ENCODE results near the gene DIABLO.
A peak's percentile ranks its signal among the peaks of the same experiment; 100 is the strongest.
"Not testable (repeated sequence)": the region's sequence is repeated elsewhere in the genome, so short reads cannot be mapped to it uniquely, and the experiment has no call there.

Gene DIABLO

DNA sequence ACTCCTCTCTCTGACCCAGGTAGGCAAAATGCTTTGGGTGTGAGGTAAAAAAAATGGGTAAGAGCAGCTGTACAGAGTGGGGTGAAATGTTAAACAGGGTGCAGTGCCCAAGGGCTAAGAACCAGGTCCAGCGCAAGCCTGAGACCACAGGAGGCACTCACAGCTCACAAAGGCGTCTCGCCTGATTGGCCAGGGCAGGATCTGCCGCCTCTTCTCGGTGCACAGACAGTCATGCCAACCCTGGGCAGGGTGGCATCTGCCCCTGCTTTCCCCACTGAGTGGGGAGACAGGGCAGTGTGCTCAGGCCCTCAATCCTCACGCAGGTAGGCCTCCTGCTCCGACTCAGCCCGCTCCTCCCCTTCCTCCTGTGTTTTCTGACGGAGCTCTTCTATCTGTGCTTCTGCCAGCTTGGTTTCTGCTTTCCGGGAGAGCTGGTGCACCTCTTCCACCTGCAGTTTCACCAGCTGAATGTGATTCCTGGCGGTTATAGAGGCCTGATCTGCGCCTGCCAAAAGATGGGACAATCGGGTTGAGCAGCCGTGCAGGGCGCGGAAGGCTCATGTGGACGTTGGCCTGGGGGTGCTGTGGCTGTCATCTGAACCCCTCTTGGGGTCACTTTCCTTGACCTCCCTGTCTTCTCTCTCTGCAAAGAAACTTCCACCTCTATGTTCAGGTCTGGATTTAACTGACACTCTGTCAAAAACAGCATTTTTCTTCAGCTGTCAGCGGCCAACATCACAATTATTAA lies 17.6 kb downstream of the DIABLO start:
- DNase-seq = no peak

DNA sequence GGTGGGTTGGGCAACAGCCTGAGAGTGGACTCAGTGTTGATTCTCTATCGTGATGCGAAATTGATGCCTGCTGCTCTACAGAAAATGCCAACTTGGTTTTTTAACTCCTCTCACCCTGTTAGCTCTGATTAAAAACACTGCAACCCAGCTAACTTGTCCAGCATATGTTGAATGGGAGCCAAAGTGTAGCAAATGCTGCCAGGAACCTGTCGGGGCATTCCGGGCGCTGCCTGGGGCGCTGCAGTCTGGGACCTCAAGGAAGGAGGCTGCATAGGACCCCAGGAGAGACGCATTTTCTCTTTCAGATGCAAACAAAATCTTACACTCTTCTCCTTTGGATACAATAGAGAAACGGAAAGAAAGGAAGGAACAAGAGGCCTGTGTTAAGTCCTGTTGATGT lies 18.5 kb downstream of the DIABLO start:
- DNase-seq = no peak

DNA sequence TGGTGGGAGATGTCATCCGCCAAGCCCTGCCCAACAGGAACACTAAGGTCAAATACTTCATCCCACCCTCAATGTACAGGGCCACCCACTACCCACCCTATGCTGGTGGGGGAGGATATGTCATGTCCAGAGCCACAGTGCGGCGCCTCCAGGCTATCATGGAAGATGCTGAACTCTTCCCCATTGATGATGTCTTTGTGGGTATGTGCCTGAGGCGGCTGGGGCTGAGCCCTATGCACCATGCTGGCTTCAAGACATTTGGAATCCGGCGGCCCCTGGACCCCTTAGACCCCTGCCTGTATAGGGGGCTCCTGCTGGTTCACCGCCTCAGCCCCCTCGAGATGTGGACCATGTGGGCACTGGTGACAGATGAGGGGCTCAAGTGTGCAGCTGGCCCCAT lies 18.9 kb downstream of the DIABLO start:
- no peak for DNase-seq

DNA sequence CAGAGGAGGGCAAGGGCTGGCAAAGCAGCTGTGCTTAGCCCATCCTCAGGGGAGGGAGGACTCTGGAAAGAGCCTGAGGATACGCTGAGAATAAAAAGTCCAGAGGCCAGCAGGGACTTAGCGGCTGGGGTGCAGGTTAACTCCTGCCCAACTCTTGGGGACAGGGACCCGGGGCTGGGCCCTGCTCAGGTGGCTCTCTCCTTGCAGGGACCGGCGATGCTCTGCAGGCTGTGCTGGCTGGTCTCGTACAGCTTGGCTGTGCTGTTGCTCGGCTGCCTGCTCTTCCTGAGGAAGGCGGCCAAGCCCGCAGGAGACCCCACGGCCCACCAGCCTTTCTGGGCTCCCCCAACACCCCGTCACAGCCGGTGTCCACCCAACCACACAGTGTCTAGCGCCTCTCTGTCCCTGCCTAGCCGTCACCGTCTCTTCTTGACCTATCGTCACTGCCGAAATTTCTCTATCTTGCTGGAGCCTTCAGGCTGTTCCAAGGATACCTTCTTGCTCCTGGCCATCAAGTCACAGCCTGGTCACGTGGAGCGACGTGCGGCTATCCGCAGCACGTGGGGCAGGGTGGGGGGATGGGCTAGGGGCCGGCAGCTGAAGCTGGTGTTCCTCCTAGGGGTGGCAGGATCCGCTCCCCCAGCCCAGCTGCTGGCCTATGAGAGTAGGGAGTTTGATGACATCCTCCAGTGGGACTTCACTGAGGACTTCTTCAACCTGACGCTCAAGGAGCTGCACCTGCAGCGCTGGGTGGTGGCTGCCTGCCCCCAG lies 19.6 kb downstream of the DIABLO start:
- DNase-seq = no peak

DNA sequence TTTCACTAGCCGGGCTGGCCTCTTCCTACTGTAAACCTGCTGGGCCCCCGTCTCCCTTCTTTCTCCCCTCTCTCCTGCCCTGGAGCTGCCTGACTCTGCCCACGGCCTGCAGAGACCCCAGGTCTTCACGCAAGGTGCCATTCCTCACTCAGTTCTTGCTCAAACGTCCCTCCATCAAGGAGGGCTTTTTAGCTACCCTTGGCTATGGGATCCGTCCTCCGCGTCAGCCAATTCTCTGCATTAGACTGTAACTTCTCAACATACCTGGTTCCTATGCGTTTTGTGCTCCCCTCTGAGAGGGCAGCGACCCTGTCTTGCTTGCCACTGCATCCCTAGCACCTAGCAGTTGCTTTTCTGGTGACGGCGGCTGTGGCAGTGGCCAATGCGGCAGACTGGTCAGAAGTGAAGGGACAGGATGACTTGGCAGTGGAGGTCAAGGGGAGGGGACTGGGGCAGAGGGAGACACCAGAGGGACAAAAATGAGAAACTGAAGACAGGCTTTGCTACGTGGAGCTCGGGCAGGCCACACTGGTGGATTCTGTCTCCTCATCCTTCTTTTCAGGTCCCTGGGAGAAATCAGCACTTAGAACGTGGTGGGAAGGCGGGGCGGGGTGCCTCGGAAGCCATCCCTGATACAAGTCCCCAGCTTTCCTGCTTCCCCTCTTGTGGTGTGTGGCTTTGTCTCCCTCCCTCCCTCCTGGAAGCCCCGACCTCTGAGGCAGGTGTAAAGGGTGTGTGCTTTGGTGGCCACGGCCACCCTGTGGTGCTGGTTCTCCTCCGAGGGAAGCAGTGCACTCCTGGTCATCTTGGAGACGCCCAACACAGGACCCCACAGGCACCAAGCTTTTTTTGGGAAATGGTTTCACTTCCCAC lies 20.6 kb downstream of the DIABLO start:
- DNase-seq = no peak

DNA sequence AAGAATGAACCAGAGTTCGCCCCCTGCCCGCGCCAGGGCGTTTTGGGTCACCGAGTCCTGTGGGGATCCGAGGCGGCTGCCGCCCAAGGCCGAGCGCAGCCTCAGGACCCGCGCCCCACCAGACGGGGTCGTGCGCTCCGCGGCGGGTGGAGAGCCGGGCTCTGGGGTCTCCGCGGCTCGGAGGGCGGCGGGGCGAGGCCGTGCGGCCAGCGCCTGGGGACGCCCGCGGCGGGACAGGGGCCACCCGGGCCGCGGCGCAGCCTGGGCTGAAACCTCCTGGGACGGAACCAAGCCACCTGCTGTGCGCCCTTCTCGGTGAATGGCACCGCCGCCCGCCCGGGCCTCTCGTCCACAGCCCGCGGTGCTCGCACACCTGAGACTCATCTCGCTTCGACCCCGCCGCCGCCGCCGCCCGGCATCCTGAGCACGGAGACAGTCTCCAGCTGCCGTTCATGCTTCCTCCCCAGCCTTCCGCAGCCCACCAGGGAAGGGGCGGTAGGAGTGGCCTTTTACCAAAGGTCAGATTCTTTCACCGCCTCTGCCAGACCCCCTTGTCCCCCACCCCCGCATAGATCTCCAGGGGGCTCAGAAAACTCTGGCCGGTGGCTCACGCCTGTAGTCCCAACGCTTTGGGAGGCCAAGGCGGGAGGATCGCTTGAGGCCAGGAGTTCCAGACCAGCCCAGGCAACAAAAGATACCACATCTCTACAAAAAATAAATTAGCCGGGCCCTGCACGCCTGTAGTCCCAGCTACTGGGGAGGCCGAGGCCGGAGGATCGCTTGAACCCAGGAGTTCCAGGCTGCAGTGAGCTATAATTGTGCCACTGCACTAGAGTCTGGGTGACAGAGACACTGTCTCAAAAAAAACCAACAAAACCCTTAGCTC lies 21.4 kb downstream of the DIABLO start:
- DNase-seq = no peak

DNA sequence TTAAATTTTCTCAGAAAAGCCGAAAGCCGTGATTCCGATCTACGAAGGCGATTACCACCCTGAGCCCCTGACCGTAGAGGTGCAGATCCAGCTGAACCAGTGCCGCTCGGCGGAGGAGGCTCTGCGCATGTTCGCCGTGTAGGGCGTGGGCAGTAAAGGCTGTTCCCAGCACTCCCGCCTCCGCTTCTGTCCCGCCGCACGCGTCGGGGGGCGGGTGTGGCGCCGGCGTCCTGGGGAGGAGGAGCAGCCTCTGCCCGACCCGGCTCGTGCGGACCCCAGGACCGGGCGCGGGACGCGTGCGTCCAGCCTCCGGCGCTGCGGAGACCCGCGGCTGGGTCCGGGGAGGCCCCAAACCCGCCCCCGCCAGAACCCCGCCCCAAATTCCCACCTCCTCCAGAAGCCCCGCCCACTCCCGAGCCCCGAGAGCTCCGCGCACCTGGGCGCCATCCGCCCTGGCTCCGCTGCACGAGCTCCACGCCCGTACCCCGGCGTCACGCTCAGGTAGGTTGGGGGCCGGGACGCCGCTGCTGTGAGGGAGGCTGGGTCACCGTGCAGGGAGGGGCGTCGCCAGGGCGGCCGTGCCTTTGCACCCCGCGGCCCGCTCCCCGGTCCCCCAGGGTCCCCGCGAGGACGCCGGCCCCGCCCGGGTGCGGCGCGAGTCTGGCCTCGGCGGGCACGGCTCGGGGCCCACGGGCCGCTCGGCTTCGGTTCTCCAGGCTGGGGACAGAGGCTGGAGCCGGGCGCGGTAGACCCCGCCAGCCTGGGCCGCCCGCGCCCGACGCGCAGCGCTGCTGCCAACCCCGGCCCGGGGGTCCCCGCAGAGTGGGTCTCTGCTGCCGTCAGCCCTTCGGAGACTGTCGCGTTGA lies 22.3 kb downstream of the DIABLO start, which contains the start of gene B3GNT4:
TSS of gene B3GNT4 (plus strand) at position 409 of the 866 bp plus-strand sequence. CDS start 910 bp downstream, outside the sequence.
- DNase-seq = peak; percentile 40

DNA sequence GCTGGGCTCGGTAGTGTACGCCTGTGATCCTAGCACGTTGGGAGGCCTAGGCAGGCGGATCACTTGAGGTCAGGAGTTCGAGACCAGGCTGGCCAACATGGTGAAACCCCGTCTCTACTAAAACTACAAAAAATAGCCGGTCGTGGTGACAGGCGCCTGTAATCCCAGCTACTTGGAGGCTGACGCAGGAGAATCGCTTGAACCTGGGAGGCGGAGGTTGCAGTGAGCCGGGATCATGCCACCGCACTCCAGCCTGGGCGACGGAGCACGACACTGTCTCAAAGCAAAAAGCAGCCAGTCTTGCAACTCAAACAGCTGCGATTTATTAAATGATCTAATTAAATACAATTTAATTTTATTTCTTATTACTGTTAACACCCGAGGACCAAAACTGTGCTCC lies 23.0 kb downstream of the DIABLO start:
- DNase-seq = not testable (repeated sequence)

DNA sequence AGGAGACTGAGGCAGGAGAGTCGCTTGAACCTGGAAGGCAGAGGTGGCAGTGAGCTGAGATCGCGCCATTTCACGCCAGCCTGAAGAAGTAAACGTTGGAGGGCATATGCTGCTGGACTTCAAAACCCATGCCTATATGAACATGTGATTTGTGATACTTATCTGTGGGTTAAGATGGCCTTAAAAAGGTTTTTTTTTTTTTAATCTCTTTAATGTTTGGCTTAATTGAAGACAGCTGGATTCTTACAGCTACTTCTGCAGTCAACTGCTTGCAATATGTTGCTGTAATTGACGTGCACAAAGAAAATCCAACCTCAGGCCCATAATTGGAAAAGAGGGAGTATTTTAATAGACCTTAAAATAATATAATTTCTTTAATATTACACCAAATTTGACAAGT lies 23.8 kb downstream of the DIABLO start:
- DNase-seq = peak; percentile 34

DNA sequence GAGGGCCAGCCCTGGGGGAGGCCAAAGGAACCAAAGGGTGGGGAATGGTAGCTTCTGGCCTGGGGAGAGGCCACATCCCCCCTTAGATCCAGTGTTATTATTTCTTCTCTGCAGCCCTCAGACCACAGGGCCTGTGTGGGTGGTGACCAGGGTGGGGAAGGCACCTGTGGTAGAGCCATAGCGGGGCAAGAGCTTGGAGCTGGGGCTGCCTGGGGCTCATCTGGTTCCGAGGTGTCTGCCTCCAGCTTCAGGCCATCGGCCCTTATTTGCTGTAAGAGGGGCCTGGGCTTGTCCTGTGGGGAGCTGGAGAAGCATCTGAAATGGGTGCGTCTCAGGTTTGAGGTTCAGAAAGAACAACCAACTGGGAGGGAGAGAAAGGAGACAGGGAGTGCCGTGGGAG lies 24.5 kb downstream of the DIABLO start:
- no peak for DNase-seq

DNA sequence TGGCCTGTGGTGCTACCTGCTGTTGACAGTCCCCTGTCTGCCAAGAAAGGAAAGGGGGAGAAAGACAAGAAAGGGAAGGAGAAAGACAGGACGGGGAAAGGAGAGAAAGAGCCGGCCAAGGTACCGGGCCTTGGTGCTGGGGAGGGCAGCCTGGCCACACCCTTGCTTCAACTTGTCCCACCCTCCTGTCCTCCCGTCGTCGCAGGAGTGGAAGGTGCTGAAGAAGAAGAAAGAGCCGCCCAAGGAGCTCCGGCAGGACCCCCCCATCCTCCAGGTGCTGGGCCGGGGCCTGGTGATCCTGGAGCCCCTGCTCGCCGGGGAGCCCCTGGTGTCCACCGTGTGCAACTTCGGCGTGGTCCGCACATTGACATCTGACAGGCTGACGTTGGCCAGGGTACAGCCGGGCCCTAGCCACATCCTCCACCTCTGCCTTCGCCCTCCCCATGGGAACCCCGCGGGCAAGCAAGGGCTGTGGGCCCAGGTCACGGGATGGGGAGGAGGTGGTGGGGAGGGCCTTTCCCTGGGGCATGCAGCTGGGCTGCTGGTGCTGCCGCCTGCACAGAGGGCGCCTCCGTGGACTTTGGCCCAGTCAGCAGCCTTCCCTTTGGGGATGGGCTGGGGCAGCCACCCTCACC lies 25.2 kb downstream of the DIABLO start:
- no peak for DNase-seq

DNA sequence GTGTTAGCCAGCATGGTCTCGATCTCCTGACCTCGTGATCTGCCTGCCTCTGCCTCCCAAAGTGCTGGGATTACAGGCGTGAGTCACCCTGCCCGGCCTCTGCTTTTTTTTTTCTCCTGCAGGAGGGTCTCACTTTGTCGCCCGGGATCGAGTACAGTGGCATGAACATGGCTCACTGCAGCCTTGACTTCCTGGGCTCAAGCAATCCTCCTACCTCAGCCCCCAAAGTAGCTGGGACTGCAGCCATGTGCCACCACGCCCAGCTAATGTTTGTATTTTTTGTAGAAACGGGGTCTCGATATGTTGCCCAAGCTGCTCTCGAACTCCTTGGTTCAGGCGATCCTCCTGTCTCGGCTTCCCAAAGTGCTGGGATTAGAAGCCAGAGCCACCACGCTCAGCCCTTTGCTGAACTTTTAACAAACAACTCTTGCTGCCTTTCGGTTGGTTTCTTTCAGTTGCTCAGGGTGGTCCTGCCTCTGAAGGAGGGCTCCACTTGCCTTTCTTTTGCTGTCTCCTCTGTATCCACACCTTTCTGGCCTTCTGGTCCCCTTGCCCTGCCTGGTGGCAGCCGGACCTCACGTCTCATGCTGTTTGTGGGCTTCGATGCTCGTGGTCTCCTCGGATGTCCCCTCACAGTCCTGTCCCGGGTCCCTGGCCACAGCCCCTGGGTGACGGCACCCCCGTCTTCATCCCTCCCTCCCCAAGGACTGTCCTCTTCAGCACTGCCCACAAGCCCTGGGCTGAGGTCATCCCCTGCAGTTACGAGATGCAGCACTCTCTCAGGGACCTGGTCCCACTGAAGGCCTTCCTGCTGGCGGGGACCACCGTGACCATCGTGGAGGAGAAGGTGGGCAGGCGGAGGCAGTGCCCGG lies 26.1 kb downstream of the DIABLO start:
- DNase-seq = no peak

DNA sequence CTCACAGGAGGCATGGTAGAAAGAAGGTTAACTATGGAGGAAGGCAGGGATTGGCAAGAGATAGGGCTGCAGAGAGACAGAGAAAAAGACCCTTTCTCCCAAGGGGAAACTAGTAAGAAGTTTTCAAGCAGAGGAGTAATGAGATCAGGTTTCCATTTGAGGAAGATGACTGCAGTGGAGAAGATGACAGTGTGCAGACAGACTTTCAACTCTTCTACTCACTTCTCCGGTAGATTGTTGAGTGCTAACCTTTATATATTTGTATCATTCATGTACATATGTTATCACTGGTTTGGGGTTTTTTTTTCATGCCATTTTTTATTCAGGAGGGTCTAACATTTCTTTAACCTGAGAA lies 28.3 kb downstream of the DIABLO start:
- DNase-seq = no peak

DNA sequence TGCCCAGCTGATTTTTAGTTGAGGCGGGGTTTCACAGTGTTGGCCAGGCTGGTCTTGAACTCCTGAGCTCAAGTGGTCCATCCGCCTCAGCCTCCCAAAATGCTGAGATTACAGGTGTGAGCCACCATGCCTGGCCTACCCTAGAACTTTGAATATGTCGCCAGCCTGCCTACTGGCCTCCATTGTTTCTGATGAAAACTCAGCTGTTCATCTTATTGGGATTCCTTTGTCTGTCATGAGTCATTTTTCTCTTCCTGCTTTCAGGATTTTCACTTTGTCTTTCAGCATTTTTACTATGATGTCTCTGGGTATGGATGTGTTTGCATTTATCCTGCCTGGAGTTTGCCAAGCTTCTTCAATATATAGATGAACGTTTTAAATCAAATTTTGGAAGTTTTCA lies 30.4 kb downstream of the DIABLO start:
- no peak for DNase-seq

DNA sequence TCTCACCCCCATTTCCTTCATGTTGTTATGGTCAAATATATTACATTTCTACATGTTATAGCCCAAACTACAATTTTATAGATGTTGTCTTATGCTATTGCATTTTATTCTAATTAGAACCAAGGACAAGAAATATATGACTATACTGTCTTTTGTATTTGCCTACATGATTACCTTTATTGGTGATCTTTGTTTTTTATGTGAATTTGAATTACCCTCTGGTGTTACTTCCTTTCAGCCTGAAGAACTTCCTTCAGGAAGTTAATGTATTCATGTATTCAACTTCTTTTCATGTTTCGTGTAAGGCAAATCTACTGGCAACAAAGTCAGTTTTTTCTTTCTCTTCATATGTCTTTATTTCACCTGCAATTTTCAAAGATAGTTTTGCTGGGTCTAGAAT lies 31.0 kb downstream of the DIABLO start:
- no peak for DNase-seq

DNA sequence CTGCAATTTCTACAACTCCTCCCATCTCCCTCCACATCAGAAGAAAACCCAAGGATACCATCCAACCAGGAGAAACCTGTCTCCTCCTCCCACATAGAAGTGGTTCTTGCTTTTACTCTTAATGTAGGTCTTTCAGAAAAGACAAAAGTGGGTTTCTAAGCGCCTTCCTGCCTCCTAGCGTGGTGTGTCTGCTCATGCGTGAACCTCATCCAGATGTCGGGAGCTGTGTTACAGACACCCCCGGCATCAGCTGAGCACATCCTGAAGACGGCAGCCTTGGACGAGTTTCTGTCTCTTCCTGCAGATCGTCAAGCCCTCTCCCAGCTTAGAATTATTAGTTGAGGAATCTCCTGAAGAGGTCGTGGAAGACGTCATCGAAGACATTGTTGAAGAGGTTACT lies 33.4 kb downstream of the DIABLO start:
- no peak for DNase-seq

DNA sequence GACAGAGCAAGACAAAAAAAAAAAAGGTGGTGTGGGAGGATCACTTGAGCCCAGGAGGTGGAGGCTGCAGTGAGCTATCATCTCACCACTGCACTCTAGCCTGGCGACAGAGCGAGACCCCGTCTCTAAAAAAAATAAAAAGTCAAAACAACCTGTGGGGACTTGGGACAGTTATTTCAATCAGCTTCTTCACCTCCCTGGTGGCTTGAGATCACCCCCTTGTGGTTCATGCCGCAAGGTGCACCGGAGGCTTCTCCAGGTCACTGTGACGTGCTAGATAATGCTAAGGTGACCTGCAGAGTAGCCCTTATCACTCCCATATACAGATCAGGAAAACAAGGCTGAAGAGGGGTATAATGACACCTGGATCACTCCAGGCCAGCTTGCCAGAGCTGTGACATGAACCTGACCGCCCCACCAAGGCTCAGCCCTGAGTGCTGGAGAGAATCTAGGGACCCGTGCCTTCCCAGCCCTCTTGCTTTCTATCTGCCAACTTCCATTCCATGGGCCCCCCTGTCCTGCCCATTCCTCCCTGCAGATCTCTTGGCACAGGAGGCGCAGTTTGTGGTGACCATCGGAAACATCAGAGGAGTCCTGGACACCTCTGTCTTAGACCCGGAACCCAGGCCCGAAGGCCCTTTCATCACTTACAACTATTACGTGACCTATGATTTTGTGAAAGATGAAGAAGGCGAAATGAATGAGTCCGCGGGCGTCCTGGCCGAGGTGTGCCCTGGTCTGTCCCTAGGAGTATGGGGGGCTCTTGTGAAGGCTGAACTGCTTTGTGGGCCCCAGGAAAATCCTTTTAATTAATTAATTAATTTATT lies 34.8 kb downstream of the DIABLO start:
- DNase-seq = peak; percentile 26

DNA sequence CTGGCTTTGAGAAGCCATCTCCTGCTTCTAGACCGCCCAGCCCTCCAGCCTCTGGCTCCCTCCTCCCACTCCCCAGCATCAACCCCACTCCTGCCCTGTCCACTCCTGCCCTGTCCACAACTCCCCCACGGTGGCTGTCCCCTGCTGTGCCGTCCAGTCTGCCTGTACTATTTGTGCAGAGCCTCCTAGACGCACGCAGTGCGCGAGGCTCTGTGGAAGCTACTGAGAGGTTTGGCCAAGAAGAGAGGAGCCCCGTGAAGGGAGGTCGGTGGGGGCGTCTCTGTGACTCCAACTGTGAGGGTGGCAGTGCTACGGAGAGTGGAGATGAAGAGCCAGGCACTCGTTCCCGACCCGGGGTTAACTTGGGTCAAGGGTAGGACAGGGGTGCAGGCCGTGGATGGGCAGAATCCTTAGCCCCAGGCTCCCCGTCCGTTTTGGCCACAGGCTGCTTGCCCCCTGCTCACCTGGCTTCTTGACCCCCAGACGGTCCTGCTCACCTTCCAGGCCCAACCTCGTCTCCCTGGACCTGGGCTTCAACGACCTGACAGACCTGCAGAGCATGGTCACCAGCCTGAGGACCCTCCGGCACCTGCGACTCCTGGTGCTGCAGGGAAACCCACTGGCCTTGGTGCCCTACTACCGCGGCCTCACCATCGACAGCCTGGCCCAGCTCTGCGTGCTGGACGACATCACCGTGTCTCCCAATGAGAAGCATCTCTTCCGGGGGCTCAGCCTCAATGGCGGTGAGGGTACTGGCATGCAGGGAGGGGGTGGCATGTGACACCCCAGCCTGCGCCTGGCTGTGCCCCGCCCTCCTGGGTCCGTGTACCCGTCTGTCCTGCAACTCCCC lies 36.0 kb downstream of the DIABLO start:
- DNase-seq = no peak

Data from fibroblast of skin of abdomen (primary cell).